Breast epithelium (tissue), 3 donors: ENCODE results near the gene ZIC4.

ENCODE experiments used
- CTCF ChIP-seq, 3 donors: fragments of 450-650 bp; IDR thresholded peaks; one replicate each; pipeline ENCODE4 v1.5.1; 2016 to 2017; ENCODE audit warnings: antibody characterized with exemption in 3 of 3, mild to moderate bottlenecking in 3 of 3, moderate library complexity in 3 of 3
- POLR2A ChIP-seq: fragments of 450-650 bp; IDR thresholded peaks from one replicate; pipeline ENCODE4 v1.6.1; 2016; ENCODE audit warnings: antibody characterized with exemption, mild to moderate bottlenecking, moderate library complexity
- POLR2AphosphoS5 ChIP-seq, 3 donors: sonication (generic); formaldehyde crosslinking; IDR thresholded peaks; one replicate each; pipeline ENCODE4 v1.6.1; 2017; ENCODE audit warnings: antibody characterized with exemption in 3 of 3

GRCh38 chr3:147364771-147365170 lies 41.6 kb downstream of the ZIC4 start:
- TF ChIP-seq CTCF (IDR thresholded peaks at IDR 0.05) (no peak), POLR2A (no peak), POLR2AphosphoS5 (IDR thresholded peaks at IDR 0.05) (no peak)
